GM12865 (cell line): ENCODE results near the gene GSDMA.
A peak's percentile ranks its signal among the peaks of the same experiment; 100 is the strongest.

Experiments used
- DNase-seq: peaks from one replicate; pipeline ENCODE4 v3.0.0; 2010; ENCODE audit warnings: low read depth
- H3K4me3 ChIP-seq: 2 replicates; pipeline ENCODE4 v1.5.1; 2011; ENCODE audit warnings: mild to moderate bottlenecking, low read depth, low read length, control low read depth
- TF ChIP-seq, protein P1 (sequence below): IDR thresholded peaks from 2 replicates; pipeline ENCODE4 v1.5.1; 2011; ENCODE audit warnings: low read length, control low read depth, low read depth, inconsistent platforms; ENCODE audit not compliant: insufficient read depth; ENCODE audit errors: missing control alignments

Gene GSDMA

DNA sequence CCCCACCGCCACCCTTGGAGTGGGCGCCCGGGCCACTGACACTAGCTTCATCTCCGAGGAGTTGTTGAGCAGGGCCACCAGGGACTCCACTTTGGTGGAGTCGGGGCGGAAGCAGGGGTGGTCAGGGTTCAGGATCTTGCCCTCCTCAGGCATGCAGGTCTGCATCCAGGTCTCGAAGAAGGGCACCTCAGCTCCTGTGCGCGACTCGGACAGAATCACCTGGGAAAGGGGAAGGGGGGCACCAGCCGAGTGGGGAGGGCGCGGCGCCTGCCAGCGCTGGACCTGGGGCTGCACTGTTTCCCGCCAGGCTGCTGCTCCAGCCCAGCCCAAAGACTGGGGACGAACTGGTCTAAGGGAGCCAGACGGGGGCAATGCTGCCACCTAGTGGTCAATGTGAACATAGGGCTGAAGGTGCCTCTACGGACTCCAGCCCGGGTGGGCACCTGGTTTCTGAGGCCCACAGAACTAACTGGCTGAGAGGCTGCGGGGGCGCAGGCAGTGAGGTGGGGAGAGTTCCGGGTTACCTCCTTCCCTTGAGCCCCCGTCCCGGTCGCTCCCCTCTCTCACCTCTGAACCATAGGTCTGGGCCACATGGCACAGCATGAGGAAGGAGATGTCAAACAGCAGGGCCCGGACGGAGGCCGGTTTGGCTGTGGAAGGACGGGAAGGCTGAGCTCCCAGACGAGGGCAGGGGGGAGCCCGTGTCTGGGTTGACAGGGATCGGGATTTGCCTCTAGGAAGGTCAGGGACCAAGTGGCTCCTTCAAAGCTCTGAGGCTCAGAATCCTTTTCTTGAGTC is 64.2 kb downstream of the GSDMA start:
- TF ChIP-seq, protein P1, sequence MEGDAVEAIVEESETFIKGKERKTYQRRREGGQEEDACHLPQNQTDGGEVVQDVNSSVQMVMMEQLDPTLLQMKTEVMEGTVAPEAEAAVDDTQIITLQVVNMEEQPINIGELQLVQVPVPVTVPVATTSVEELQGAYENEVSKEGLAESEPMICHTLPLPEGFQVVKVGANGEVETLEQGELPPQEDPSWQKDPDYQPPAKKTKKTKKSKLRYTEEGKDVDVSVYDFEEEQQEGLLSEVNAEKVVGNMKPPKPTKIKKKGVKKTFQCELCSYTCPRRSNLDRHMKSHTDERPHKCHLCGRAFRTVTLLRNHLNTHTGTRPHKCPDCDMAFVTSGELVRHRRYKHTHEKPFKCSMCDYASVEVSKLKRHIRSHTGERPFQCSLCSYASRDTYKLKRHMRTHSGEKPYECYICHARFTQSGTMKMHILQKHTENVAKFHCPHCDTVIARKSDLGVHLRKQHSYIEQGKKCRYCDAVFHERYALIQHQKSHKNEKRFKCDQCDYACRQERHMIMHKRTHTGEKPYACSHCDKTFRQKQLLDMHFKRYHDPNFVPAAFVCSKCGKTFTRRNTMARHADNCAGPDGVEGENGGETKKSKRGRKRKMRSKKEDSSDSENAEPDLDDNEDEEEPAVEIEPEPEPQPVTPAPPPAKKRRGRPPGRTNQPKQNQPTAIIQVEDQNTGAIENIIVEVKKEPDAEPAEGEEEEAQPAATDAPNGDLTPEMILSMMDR: peak; percentile 87
- peak; percentile 86 for DNase-seq
- no peak overlapping the region for H3K4me3 ChIP-seq
